GM18520 (cell line): ENCODE data around the gene RUFY3.
"Not testable (repeated sequence)": the region's sequence is repeated elsewhere in the genome, so short reads cannot be mapped to it uniquely, and the experiment has no call there.

Experiments
- ATAC-seq: cut with Tn5 transposase; IDR thresholded peaks from one replicate; pipeline ENCODE4 v1.9.1; 2021; ENCODE audit not compliant: unreplicated experiment

The RUFY3 gene

DNA sequence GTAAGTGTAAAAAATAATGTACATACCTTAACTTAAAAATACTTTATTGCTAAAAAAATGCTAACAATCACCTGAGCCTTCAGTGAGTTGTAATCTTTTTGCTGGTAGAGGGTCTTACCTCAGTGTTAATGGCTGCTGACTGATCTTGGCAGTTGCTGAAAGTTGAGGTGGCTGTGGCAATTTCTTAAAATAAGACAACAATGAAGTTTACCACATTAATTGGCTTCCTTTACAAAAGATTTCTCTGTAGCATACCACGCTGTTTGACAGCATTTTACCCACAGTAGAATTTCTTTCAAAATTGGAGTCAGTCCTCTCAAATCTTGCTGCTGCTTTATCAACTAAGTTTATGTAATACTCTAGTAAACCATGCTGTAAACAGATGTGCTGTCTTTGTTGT lies 47.6 kb downstream of the RUFY3 start:
- ATAC-seq, result not testable (repeated sequence)

DNA sequence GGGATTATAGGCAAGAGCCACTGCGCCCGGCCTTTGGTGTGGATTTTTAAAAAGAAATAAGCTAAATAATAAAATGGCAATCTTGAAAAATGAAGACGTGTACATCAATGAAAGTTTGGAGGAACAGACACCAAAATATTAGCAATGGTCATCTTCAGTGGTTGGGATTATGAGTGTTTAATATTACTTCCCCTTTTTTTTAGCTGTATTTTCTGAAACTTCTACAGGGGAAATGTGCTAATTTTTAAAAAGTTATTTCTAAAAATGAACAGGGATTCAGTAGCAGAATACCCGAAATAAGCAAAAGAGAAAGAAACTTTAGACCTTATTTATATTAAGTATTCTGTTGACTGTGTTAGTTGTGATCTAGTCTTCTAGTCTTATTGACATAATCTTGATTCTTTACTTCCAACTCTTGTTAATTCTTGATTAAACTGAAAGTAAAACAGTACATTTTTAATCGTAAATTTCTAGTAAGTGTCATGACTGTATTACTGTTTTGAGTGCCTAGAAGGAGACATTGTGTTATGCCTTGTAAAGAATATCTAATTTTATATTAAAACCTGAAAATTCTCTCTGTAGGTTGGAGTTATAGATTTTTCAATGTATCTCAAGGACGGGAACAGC lies 51.3 kb downstream of the RUFY3 start:
- ATAC-seq, result no peak

DNA sequence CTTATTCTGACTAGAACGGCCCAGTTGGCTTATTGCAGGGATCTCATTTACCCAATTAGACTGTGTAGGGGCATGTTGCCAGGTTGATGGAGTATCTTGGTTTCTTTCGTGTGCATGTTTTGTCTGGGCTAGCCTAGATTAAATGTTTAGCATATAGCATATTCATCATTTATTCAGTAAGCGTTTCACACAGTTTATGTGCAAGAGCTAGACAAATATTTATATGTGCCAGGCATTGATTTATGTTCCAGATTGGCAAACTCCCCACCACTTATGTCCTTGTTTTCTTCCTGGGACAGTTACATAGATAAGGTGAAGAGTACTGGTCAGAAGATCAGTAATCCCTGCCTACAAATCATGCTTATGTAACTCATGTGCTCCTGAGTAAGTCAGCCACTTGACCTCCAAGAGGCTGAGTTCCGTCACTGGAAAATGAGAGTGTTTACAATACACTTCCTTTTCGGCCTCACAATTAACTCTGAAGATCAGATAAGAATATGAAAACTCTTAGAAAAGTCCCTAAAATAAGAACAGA lies 57.2 kb downstream of the RUFY3 start:
- no peak for ATAC-seq

DNA sequence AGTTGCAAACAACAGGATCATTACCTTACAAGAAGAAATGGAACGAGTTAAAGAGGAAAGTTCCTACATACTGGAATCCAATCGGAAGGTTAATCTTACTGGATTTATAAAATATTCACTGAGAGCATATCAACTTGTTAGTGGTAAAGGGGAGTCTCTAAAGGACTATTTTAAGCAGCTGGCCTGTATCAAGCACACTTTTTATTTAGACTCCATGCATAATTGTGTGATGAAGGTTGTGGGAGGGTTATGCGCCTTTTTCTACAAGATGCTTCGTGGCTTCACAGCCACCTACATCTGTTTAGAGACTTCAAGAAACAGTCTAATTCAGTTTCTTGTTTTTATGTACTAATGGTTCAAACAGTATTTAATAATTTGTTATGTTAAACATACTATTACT lies 61.3 kb downstream of the RUFY3 start:
- no peak for ATAC-seq

- ATAC-seq, result no peak
Measured at GRCh38 chr4:70787496-70787895, 65.7 kb downstream of the RUFY3 start.

DNA sequence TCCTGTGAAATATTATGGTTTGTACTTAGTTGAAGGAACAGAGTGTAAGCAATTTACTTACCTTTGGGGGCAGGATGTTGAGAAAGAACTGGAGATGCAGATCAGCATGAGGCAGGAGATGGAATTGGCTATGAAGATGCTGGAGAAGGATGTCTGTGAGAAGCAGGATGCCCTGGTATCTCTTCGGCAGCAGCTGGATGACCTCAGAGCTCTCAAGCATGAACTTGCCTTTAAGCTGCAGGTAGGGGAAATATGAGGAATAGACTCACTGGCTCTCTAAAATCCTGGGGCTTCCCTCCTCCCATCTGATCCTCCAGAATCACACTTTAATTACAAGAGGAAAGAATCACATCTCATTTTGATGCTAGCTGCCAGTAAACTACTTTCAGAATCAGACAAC lies 67.0 kb downstream of the RUFY3 start:
- ATAC-seq, result no peak

- ATAC-seq, result no peak
Measured at GRCh38 chr4:70793626-70794025, 71.9 kb downstream of the RUFY3 start.

GRCh38 chr4:70801265-70801809 lies 79.6 kb downstream of the RUFY3 start:
- peak; percentile 40 for ATAC-seq

GRCh38 chr4:70802928-70803580 lies 81.3 kb downstream of the RUFY3 start:
- no peak for ATAC-seq

DNA sequence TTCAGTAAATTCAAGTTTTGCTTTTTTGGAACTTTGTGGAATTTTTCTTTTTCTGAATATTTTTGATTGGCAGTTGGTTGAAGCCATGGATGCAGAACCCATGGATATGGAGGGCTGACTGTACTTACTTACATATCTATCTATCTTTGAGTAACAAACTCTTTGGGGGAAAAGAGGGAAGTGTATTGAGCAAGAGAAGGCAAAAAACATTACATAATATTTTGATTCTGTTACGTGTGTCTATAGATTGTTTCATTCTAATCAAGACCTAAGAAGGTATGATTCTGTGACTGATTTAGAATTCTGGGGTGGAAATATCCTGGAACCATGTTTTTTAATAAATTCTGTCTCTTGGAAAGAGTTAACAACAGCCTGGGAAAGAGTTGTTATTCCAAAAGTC lies 86.4 kb downstream of the RUFY3 start:
- ATAC-seq, result no peak

- no peak for ATAC-seq
Measured at GRCh38 chr4:70815370-70815769, 93.6 kb downstream of the RUFY3 start.

- ATAC-seq, result no peak
Measured at GRCh38 chr4:70816894-70817293, 95.1 kb downstream of the RUFY3 start.

DNA sequence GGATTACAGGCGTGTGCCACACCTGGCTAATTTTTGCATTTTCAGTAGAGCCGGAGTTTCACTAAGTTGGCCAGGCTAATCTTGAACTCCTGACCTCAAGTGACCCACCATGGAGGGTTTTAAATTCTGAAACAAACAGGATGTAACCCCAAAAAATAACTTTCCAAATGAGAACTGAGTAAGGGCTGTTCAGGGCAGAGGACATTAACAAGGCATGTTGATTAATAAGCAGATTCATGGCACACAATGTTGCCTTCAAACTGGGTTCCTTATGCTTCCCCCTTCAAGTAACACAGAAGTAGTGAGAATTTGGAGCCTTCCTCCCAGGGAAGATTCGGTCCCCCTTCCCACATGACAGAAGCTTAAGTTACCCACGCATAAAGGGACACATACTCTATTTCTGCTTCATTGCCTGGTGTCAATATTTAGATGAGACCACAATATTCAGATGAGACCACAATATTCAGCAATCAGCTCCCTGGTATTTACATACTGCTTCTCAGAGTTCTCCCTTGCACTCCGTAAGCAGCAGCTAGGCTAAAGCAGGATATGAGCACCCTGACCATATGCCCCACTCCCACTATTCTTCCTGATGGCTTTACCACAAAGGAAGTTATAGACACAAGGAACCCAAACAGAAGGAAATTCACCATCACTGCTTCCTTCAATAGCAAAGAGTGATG lies 96.5 kb downstream of the RUFY3 start:
- peak; percentile 70 for ATAC-seq

DNA sequence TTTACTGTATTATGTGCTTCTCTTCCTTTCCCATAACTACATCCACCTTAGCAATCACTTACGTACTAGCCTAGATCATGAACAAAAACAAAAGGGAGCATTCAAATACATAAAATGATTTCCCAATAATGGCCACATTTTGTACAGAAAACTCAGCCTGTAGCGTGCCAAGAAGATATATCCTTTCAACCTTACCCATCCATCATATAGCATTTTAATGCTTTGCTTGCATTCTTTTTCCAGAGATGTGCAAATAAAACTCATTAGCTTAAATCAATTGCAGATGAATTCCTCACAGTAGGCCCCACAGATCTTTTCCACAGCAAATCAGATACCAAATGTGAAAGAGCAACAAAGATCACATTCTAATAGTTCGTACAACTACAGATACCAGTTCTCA lies 97.2 kb downstream of the RUFY3 start:
- no peak for ATAC-seq

DNA sequence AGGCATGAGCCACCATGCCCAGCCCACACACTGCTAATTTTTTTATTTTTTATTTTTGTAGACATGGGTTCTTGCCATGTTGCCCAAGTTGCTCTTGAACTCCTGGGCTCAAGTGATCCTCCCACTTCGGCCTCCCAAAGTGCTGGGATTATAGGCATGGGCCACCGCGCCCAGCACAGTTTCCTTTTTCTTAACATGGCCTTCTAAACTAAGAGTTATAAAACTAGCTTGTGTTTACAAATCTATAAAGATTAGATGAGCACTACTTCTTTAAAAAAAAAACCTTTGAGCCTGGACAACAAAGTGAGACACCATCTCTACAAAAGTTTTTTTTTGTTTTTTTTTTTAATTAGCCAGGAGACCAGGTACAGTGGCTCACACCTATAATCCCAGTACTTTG lies 107.3 kb downstream of the RUFY3 start:
- no peak for ATAC-seq

DNA sequence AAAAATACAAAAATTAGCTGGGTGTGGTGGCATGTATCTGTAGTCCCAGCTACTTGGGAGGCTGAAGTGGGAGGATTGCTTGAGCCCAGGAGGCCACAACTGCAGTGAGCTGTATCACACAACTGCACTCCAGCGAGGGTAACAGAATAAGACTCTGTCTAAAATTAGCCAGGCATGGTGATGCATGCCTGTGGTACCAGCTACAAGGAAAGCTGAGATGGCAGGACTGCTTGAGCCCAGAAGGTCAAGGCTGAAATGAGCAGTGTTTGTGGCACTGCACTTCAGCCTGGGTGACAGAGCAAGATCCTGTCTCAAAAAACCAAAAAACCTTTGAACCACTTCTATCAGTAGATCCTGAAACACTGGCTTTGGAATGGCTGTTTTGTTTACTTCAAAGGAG lies 107.7 kb downstream of the RUFY3 start:
- ATAC-seq, result no peak

DNA sequence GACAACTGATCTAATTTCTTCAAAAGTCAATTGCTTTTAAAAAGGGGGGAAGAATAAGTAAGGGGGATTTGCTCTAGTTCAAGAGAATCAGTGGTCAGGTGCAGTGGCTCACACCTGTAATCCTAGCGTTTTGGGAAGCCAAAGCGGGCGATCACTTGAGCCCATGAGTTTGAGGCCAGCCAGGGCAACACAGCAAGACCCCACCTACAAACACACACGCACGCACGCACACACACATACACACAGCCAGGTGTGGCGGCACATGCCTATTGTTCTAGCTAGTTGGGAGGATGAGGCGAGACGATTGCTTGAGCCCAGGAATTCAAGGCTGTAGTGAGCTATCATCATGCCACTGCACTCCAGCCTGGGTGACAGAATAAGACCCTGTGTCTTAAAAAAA lies 108.3 kb downstream of the RUFY3 start:
- ATAC-seq, result no peak

GRCh38 chr4:70831293-70831692 lies 109.5 kb downstream of the RUFY3 start:
- ATAC-seq, result no peak

- ATAC-seq, result no peak
Measured at GRCh38 chr4:70833675-70834074, 111.9 kb downstream of the RUFY3 start.

DNA sequence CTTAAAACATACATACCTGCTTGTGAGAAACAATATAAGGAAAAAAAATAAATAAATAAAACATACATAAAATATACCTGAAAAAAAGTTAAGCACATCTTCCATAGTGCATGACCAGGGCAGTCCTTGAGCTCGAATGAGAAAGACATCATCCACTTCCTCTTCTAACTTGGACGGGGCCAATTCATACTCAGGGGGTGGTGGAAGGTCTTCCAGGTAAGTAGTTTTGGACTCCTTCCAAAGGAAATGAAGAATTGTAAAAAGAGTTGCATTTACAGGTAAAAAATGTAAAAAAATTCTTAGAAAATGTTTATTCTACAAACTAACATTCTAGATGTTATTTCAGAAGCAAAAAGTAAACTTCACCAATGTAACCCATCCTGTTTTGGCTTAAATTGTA lies 114.3 kb downstream of the RUFY3 start:
- ATAC-seq, result no peak

- no peak for ATAC-seq
Measured at GRCh38 chr4:70838204-70838603, 116.4 kb downstream of the RUFY3 start.
